K562 (cell line): Measurements from ENCODE around the gene DAPK3. TPM values are rescaled to one million over a fixed set of nuclear protein-coding genes. Genes with fewer than 3 reads are reported as not detected.
A peak's percentile ranks its signal among the peaks of the same experiment; 100 is the strongest.

Experiments used
- DDX20 ChIP-seq: fragments of 450-650 bp; IDR thresholded peaks from 2 replicates; pipeline ENCODE4 v1.6.1; 2016; ENCODE audit warnings: missing genetic modification characterization, low read depth, mild to moderate bottlenecking, missing compliant biosample characterization, moderate library complexity
- GABPB1 ChIP-seq: sonication (generic); formaldehyde crosslinking; IDR thresholded peaks from 2 replicates; pipeline ENCODE4 v1.8.0; 2022; ENCODE audit warnings: mild to moderate bottlenecking, missing genetic modification reagents
- HMGN3 ChIP-seq: IDR thresholded peaks from 2 replicates; pipeline ENCODE4 v1.6.1; 2011; ENCODE audit warnings: borderline replicate concordance, low read depth, mild to moderate bottlenecking, mixed read lengths, low read length; ENCODE audit not compliant: insufficient read length; ENCODE audit errors: extremely low read depth
- KAT2B ChIP-seq: IDR thresholded peaks from one replicate; pipeline ENCODE4 v1.6.1; 2012; ENCODE audit warnings: low read depth, mild to moderate bottlenecking, control low read depth, inconsistent platforms, low read length, moderate library complexity
- POLR2A ChIP-seq: fragments of 450-650 bp; conservative IDR thresholded peaks from 2 replicates; pipeline ENCODE4 v1.6.1; 2016
- SUPT5H ChIP-seq: fragments of 450-650 bp; IDR thresholded peaks from 2 replicates; pipeline ENCODE4 v1.6.1; 2016
- ZNF3 ChIP-seq: fragments of 250-450 bp; sonication (Bioruptor Pico); IDR thresholded peaks from 2 replicates; pipeline ENCODE4 v1.5.0; 2021; ENCODE audit warnings: mild to moderate bottlenecking, moderate library complexity
- ZNF431 ChIP-seq: sonication (generic); formaldehyde crosslinking; IDR thresholded peaks from 2 replicates; pipeline ENCODE4 v1.8.0; 2022; ENCODE audit warnings: mild to moderate bottlenecking, missing genetic modification reagents
- polyA plus RNA-seq, 8 experiments: library from polyadenylated mRNA; depleted of rRNA in 4 of 8; stranded (reverse) in 5 of 8; unstranded in 3 of 8; fragments of >200 nt; fragmentation: Nextera tagmentation in 2 of 8; fragmentation: Illumina TruSeq in 1 of 8; extraction: Ambion mirVana in 2 of 8; extraction: Trizol in 1 of 8; gene quantifications; 2 replicates each; pipeline versions ENCODE4 v1.2.1 to v1.2.3, GENCODE V29; 2011 to 2014; ENCODE audit warnings: inconsistent platforms in 1 of 8, missing spikeins in 1 of 8
- total RNA-seq, 7 experiments: library from RNA; depleted of rRNA in 6 of 7; stranded (reverse); fragments of >200 nt in 6 of 7; fragmentation: Illumina TruSeq in 2 of 7; extraction: Trizol in 2 of 7; gene quantifications; 2 replicates each; pipeline versions ENCODE4 v1.2.1 to v1.2.3, GENCODE V29; 2011 to 2021; ENCODE audit warnings: low replicate concordance in 1 of 7
- TF ChIP-seq, protein P1 (sequence below): fragments of 450-650 bp; IDR thresholded peaks from 2 replicates; pipeline ENCODE4 v1.6.1; 2016; ENCODE audit warnings: low read depth
- TF ChIP-seq, protein P2 (sequence below): sonication (generic); formaldehyde crosslinking; IDR thresholded peaks from 2 replicates; pipeline ENCODE4 v1.8.0; 2022; ENCODE audit warnings: missing genetic modification reagents, mild to moderate bottlenecking, borderline replicate concordance
- TF ChIP-seq, protein P3 (sequence below): fragments of 450-650 bp; IDR thresholded peaks from 2 replicates; pipeline ENCODE4 v1.6.1; 2016; ENCODE audit warnings: low read depth, mild to moderate bottlenecking, moderate library complexity

DAPK3 gene
- total and polyA plus RNA-seq, 9 of the 15 experiments (the other 6 are each of a cell fraction or from before 2014, with no cell fraction given), result 0.14 to 63.4 (median 25.0) TPM

DNA sequence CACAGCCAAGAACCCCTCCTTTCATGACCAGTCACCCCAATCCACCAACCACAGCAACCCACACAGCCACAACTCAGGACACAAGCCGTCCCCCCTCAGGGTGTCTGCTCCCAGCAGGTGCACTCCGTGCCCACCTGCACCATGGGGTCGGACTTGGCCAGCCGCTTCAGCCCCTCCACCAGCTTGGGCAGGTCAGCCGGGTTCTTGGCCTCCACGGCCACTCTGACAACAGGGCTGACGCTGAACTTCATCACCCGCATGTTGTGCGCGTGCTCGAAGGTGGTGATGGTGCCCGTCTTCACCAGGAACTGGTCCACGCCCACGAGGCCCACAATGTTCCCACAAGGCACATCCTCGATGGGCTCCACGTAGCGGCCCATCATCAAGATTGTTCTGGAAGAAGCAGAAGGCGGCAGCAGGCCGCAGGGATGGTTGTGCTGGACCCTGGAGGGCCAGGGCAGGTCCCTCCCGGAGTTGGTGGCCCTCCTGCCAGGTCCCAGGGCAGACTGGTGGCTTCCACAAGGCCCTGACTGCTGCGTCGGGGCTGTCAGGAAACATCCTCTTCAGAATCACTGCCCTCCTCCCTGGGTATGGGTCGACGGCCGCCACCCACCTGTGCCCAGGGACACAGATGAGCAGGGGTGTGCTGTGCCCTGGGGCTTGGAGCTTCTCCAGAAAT lies 8.9 kb upstream of the DAPK3 start (continued):
- TF ChIP-seq GABPB1, result peak; percentile 55
- peak; percentile 60; the same call in 1 of the 2 replicates for TF ChIP-seq SUPT5H
- peak; percentile 27 for TF ChIP-seq HMGN3
- no peak for TF ChIP-seq DDX20 (tag)
- TF ChIP-seq ZNF3 (CRISPR knock-in tag), result no peak
- peak; percentile 40 for TF ChIP-seq ZNF431
- TF ChIP-seq POLR2A, result peak; percentile 61
- no peak for TF ChIP-seq KAT2B
- TF ChIP-seq, protein P1, sequence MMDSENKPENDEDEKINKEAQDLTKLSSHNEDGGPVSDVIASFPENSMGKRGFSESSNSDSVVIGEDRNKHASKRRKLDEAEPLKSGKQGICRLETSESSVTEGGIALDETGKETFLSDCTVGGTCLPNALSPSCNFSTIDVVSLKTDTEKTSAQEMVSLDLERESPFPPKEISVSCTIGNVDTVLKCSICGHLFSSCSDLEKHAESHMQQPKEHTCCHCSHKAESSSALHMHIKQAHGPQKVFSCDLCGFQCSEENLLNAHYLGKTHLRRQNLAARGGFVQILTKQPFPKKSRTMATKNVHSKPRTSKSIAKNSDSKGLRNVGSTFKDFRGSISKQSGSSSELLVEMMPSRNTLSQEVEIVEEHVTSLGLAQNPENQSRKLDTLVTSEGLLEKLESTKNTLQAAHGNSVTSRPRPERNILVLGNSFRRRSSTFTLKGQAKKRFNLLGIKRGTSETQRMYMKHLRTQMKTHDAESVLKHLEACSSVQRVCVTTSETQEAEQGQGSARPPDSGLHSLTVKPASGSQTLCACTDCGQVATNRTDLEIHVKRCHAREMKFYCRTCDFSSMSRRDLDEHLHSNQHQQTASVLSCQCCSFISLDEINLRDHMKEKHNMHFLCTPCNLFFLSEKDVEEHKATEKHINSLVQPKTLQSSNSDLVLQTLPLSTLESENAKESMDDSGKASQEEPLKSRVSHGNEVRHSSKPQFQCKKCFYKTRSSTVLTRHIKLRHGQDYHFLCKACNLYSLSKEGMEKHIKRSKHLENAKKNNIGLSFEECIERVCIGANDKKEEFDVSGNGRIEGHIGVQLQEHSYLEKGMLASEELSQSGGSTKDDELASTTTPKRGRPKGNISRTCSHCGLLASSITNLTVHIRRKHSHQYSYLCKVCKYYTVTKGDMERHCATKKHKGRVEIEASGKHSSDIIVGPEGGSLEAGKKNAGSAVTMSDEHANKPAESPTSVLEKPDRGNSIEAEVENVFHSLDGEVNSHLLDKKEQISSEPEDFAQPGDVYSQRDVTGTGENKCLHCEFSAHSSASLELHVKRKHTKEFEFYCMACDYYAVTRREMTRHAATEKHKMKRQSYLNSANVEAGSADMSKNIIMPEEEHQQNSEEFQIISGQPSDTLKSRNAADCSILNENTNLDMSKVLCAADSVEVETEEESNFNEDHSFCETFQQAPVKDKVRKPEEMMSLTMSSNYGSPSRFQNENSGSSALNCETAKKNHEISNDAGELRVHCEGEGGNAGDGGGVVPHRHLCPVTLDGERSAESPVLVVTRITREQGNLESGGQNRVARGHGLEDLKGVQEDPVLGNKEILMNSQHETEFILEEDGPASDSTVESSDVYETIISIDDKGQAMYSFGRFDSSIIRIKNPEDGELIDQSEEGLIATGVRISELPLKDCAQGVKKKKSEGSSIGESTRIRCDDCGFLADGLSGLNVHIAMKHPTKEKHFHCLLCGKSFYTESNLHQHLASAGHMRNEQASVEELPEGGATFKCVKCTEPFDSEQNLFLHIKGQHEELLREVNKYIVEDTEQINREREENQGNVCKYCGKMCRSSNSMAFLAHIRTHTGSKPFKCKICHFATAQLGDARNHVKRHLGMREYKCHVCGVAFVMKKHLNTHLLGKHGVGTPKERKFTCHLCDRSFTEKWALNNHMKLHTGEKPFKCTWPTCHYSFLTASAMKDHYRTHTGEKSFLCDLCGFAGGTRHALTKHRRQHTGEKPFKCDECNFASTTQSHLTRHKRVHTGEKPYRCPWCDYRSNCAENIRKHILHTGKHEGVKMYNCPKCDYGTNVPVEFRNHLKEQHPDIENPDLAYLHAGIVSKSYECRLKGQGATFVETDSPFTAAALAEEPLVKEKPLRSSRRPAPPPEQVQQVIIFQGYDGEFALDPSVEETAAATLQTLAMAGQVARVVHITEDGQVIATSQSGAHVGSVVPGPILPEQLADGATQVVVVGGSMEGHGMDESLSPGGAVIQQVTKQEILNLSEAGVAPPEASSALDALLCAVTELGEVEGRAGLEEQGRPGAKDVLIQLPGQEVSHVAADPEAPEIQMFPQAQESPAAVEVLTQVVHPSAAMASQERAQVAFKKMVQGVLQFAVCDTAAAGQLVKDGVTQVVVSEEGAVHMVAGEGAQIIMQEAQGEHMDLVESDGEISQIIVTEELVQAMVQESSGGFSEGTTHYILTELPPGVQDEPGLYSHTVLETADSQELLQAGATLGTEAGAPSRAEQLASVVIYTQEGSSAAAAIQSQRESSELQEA, result no peak
- TF ChIP-seq, protein P2, sequence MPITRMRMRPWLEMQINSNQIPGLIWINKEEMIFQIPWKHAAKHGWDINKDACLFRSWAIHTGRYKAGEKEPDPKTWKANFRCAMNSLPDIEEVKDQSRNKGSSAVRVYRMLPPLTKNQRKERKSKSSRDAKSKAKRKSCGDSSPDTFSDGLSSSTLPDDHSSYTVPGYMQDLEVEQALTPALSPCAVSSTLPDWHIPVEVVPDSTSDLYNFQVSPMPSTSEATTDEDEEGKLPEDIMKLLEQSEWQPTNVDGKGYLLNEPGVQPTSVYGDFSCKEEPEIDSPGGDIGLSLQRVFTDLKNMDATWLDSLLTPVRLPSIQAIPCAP (CRISPR knock-in tag), result peak; percentile 8; the same call in 1 of the 2 replicates
- TF ChIP-seq, protein P3, sequence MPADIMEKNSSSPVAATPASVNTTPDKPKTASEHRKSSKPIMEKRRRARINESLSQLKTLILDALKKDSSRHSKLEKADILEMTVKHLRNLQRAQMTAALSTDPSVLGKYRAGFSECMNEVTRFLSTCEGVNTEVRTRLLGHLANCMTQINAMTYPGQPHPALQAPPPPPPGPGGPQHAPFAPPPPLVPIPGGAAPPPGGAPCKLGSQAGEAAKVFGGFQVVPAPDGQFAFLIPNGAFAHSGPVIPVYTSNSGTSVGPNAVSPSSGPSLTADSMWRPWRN, result no peak
- TF ChIP-seq, all 486 proteins: peak for 22
